ENCODE data around the gene ATP8B1. TPM values are rescaled to one million over a fixed set of nuclear protein-coding genes. Genes with fewer than 3 reads are reported as not detected.

ATP8B1 gene
- total and polyA plus RNA-seq, 11 donors = 3.0 to 12.8 (median 6.2) TPM

- H3K27ac ChIP-seq = peak overlapping the region in 4 of 12 donors; percentile 3 to 46 (median 14)
- ATAC-seq = peak in 1 of 4 donors; percentile 57
- no peaks in the 10 kb centered on the region for H3K27me3 ChIP-seq
- no peak for DNase-seq
- peaks cover 0 to 14% (median 7%) of the 10 kb centered on the region in 12 donors for H3K4me1 ChIP-seq
- intact Hi-C loops (cut with DNase I) = no loop called here
- no peaks in the 10 kb centered on the region for H3K36me3 ChIP-seq
- H3K9me3 ChIP-seq = peaks cover 0 to 4% (median 0%) of the 10 kb centered on the region in 12 donors
- 44 to 62% (median 53%) methylated on average over 3 of the region's 3 CpGs for WGBS, 4 donors
- TF ChIP-seq CTCF (IDR thresholded peaks at IDR 0.05) (no peak), POLR2A (IDR thresholded peaks at IDR 0.05) (no peak)
- no peak overlapping the region for H3K4me3 ChIP-seq
Observed at GRCh38 chr18:57845605-57846074, 42.5 kb upstream of the ATP8B1 start.

GRCh38 chr18:57844319-57844718, 41.2 kb upstream of the ATP8B1 start:
- Histone ChIP-seq H3K4me3 (no peak overlapping the region), H3K4me1 (peaks cover 0 to 14% (median 7%) of the 10 kb centered on the region in 12 donors), H3K27me3 (no peaks in the 10 kb centered on the region), H3K27ac (no peak overlapping the region), H3K9me3 (no peaks in the 10 kb centered on the region), H3K36me3 (no peaks in the 10 kb centered on the region)
- DNase-seq (no peak), ATAC-seq (no peak)
- intact Hi-C loops (cut with DNase I) = no loop called here
- 90 to 97% (median 96%) methylated on average over 7 of the region's 7 CpGs for WGBS, 4 donors
- TF ChIP-seq POLR2A (IDR thresholded peaks at IDR 0.05) (no peak), CTCF (IDR thresholded peaks at IDR 0.05) (no peak)

GRCh38 chr18:57843386-57843785, 40.3 kb upstream of the ATP8B1 start:
- intact Hi-C loops (cut with DNase I) = no loop called here
- Histone ChIP-seq H3K27me3 (no peaks in the 10 kb centered on the region), H3K27ac (no peak overlapping the region), H3K36me3 (no peaks in the 10 kb centered on the region), H3K4me1 (peaks cover 0 to 14% (median 7%) of the 10 kb centered on the region in 12 donors), H3K9me3 (no peaks in the 10 kb centered on the region), H3K4me3 (no peak overlapping the region)
- no peak for ATAC-seq
- TF ChIP-seq CTCF (IDR thresholded peaks at IDR 0.05) (no peak), POLR2A (IDR thresholded peaks at IDR 0.05) (no peak)
- WGBS, 4 donors = 79 to 87% (median 83%) methylated on average over 5 of the region's 5 CpGs
- DNase-seq = no peak

GRCh38 chr18:57841568-57841967, 38.5 kb upstream of the ATP8B1 start:
- no peak for DNase-seq
- WGBS, 4 donors = 81 to 88% (median 86%) methylated on average over 2 of the region's 2 CpGs
- no peak for ATAC-seq
- H3K36me3 ChIP-seq = no peaks in the 10 kb centered on the region
- H3K27ac ChIP-seq = no peak overlapping the region
- peaks cover 0 to 11% (median 7%) of the 10 kb centered on the region in 12 donors for H3K4me1 ChIP-seq
- TF ChIP-seq CTCF (IDR thresholded peaks at IDR 0.05) (no peak), POLR2A (IDR thresholded peaks at IDR 0.05) (no peak)
- no peaks in the 10 kb centered on the region for H3K9me3 ChIP-seq
- H3K27me3 ChIP-seq = no peaks in the 10 kb centered on the region
- intact Hi-C loops (cut with DNase I) = no loop called here
- no peak overlapping the region for H3K4me3 ChIP-seq
